ENCODE measurements around the gene LMF1.
"Not testable (repeated sequence)": the region's sequence is repeated elsewhere in the genome, so short reads cannot be mapped to it uniquely, and the experiment has no call there.

LMF1 gene

DNA sequence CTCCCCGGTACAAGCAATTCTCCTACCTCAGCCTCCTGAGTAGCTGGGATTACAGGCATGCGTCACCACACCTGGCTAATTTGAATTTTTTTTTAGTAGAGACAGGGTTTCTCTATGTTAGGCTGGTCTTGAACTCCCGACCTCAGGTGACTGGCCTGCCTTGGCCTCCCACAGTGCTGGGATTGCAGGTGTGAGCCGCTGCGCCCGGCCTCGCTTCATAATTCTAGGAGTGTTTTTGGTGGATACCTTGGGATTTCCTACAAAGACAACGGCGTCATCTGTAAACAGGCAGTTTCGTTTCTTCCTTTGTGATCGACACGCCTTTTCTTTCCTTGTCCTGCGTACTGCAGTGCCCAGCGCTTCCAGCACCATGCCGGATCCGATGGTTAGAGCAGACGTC, 109.3 kb downstream of the LMF1 start:
- DNase-seq: no peak

GRCh38 chr16:860891-861290, 109.9 kb downstream of the LMF1 start:
- DNase-seq: no peak

DNA sequence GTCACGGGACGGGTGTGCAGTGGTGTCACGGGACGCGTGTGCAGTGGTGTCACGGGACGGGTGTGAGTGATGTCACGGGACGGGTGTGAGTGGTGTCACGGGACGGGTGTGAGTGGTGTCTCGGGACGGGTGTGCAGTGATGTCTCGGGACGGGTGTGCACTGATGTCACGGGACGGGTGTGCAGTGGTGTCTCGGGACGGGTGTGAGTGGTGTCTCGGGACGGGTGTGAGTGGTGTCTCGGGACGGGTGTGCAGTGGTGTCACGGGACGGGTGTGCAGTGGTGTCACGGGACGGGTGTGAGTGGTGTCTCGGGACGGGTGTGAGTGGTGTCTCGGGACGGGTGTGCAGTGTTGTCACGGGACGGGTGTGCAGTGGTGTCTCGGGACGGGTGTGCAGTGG, 111.8 kb downstream of the LMF1 start:
- DNase-seq: not testable (repeated sequence)

GRCh38 chr16:858441-858840, 112.3 kb downstream of the LMF1 start:
- DNase-seq: not testable (repeated sequence)

- DNase-seq: no peak
Observed at GRCh38 chr16:856811-857210, 114.0 kb downstream of the LMF1 start.

DNA sequence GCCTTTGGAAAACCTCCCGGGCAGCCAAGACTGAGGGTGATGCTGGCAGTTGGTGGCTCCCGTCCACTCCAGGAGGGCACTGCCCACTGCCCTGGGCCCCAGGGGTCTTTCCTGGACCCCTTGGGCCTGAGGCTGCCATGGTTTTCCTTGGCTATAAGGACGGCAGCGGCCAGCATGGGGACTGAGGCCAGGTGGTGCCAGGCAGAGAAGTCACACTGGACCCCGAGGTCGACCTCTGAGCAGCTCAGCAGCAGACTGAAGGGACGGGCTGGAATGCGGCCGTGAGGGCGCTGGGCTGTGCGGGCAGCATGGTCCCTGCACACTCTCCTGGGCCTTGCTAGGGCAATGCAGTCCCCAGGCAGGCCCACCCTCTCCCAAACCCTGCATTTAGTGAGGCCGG, 114.7 kb downstream of the LMF1 start:
- no peak for DNase-seq

DNA sequence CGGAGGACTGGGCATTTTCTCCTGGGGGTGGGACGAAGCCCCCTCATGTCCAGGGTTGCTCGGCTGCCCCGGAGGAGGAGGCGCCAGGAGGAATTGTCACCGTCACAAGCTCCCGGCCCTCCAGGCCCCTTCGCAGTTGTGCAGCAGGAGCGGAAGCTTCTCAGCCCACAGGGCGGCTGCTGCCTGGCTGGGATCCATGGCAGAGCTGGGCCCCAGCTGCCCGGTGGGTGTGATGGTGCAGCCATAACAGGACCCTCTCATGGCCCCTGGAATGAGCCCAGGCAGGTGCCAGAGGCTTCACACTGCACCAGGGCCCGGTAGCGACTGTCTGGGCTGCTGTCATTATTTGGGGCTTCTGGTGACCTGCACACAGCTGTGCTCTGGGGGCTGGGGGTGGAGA, 115.3 kb downstream of the LMF1 start:
- DNase-seq: no peak

GRCh38 chr16:854808-855410, 115.9 kb downstream of the LMF1 start:
- no peak for DNase-seq

DNA sequence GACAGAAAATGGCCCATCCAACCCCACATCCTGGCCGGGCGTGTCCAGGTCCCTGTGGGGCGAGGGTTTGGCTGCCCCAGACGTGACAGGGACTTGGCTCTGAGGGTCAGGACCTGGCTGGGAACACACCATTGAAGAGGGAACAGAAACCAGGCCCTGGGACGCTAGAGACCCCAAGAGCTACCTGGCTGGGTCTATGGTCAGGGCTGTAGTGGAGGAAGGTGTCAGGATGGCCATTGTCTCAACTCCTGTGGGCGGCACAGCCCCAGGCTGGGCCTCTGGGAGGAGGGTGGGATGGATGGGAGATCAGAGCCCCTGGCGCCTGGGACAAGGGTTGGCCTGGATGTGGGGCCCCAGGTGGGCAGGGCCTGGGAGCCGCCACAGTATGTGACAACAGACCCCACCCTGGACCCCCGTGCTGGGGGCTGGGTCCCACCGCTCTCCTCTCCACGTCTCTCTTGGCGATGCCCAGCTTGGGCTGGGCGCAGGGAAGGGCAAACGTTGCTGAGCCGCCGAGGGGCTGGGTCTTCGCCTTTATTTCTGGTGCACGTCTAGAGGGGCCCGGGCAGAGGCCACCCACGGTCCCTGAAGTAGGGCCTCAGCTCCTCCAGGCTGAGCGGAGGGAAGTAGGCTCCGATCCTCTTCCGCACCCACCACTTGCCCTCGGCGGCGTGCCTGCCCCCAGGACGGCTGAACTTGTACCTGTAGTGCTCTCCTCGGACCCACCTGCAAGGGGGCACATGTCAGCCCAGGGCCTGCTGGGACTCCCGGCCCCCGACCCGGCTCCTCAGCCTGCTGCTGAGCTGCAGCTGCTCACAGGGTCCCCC, 116.6 kb downstream of the LMF1 start:
- no peak for DNase-seq

- DNase-seq: no peak
Observed at GRCh38 chr16:853306-853705, 117.5 kb downstream of the LMF1 start.

DNA sequence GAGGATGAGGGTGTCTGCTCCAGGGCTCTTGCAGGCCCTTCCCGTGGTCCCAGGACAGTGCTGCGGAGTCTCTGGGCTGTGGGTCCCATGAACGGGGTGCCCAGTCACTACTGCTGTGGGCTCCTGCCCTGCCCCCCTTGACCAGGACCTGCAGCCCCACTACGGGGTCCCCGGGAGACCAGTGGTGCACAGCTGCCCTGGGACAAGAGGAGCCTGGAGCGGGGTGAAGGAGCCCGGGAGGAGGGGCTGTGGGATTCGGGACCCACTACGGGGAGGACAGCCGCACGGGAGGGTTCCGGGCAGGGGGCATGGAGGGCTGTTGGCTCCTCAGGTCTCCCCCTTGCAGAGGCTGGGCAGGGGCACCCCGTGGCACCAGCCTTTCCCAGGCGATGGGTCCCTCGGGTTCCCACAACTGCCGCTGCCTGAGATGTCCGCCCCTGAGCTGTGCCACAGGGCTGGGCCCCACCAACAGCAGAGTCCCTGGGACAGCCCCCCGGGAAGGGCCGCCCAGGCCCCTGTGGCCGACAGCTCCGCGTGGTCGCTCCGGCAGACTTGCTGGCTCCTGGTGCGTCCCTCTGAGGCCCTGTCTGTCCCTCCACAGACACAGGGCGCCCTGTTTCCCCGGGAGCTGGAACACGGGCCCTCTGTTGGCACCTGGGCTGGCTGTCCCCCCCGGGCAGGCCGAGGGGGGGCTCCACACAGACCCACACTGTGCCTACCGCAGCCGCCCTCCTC, 118.2 kb downstream of the LMF1 start:
- DNase-seq: no peak

DNA sequence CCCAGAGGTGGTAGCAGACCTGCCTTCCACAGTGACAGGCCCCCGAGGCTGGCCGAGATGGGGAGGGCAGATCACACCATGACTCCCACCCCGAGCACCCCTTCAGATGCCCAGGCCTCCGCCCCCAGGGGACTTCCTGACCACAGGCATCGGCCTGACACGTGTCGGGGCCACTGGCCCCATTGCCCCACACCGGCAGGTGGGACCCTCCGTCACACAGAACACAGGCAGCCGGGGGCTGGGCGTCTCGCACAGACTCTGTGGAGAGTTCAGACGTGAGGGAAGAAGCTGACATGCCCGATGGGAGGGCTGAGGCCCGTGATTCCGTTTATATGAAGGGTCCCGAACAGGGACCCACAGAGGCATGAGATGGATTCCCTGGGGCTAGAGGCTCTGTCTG, 118.9 kb downstream of the LMF1 start:
- DNase-seq: no peak

- no peak for DNase-seq
Observed at GRCh38 chr16:851209-851810, 119.5 kb downstream of the LMF1 start.

GRCh38 chr16:850668-851067, 120.1 kb downstream of the LMF1 start:
- no peak for DNase-seq

DNA sequence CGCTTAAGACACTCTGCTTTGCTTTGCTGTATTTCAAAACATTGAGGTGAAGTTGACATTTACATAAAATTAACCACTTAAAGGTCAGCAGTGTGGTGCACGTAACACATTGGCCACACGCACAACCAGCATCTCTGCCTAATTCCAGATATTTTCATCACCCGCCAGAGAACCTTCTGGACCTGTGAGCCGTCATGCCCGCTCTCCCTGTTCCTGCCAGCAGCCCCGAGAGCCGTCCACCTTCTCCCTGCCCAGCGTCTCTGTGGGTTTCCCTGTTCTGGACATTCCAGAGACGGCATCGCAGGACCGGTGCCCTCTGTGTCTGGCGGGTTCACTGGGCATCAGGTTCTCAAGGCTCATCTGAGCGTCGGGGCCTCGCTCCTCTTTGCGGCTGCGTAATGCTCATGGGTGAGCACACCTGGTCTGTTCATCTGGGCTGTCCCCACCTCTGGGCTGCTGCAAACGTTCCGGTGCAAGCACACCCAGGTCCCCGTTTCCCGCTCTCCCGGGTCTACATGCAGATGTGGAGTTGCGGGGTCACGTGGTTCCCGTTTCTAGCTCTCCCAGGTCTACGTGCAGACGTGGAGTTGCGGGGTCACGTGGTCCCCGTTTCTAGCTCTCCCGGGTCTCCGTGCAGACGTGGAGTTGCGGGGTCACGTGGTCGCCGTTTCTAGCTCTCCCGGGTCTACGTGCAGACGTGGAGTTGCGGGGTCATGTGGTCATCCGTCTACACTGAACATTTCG, 122.1 kb downstream of the LMF1 start:
- DNase-seq: no peak

GRCh38 chr16:847681-848445, 122.9 kb downstream of the LMF1 start:
- no peak for DNase-seq

DNA sequence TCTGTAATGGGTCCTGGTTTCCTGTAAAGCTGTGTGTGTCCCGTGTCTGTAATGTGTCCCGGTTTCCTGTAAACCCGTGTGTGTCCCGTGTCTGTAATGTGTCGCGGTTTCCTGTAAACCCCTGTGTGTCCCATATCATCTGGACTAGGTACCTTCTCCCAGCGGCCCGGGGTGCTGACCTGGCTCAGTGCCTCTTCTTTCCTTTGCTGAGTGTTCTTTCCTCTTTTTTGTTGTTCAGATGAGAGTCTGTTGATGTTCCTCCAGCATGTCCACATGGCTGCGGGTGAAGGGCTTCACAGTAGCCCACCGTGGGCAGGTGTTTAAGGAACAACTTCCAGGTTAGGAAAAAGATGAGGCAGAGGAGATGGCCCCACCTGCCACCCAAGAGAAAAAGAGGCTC, 123.6 kb downstream of the LMF1 start:
- DNase-seq: no peak

- no peak for DNase-seq
Observed at GRCh38 chr16:845351-845745, 125.4 kb downstream of the LMF1 start.

- DNase-seq: no peak
Observed at GRCh38 chr16:844638-845350, 126.0 kb downstream of the LMF1 start.

- no peak for DNase-seq
Observed at GRCh38 chr16:843771-844170, 127.0 kb downstream of the LMF1 start.
